GM18505 (cell line): Measurements from ENCODE around the gene SORBS1.
A peak's percentile ranks its signal among the peaks of the same experiment; 100 is the strongest.

Source experiments
- ATAC-seq: cut with Tn5 transposase; IDR thresholded peaks from one replicate; pipeline ENCODE4 v1.9.1; 2021; ENCODE audit not compliant: unreplicated experiment
- POLR2A ChIP-seq: IDR thresholded peaks from 4 replicates; pipeline ENCODE4 v1.6.1; 2011; ENCODE audit warnings: borderline replicate concordance; ENCODE audit not compliant: insufficient read depth, insufficient read length; ENCODE audit errors: extremely low read depth

SORBS1 gene

GRCh38 chr10:95440038-95440725 lies 121.0 kb downstream of the SORBS1 start:
- TF ChIP-seq POLR2A, result no peak
- no peak for ATAC-seq

GRCh38 chr10:95438781-95439180 lies 122.4 kb downstream of the SORBS1 start:
- ATAC-seq, result no peak

GRCh38 chr10:95437669-95438068 lies 123.5 kb downstream of the SORBS1 start:
- no peak for TF ChIP-seq POLR2A
- no peak for ATAC-seq

More at GRCh38 chr10:95438781-95439180, 122.4 kb downstream of the SORBS1 start:
- TF ChIP-seq POLR2A, result no peak

GRCh38 chr10:95435548-95436279 lies 125.5 kb downstream of the SORBS1 start:
- ATAC-seq, result no peak
- no peak for TF ChIP-seq POLR2A

GRCh38 chr10:95434583-95434982 lies 126.6 kb downstream of the SORBS1 start:
- no peak for TF ChIP-seq POLR2A
- no peak for ATAC-seq

- no peak for ATAC-seq
- no peak for TF ChIP-seq POLR2A
Measured at GRCh38 chr10:95431900-95432342, 129.2 kb downstream of the SORBS1 start.

- peak; percentile 68 for ATAC-seq
- TF ChIP-seq POLR2A, result no peak
Measured at GRCh38 chr10:95430231-95430951, 130.8 kb downstream of the SORBS1 start.

GRCh38 chr10:95429639-95430038 lies 131.5 kb downstream of the SORBS1 start:
- ATAC-seq, result no peak
- no peak for TF ChIP-seq POLR2A

GRCh38 chr10:95428701-95429100 lies 132.5 kb downstream of the SORBS1 start:
- no peak for TF ChIP-seq POLR2A
- ATAC-seq, result no peak

GRCh38 chr10:95426482-95426881 lies 134.7 kb downstream of the SORBS1 start:
- no peak for TF ChIP-seq POLR2A
- ATAC-seq, result no peak

- TF ChIP-seq POLR2A, result no peak
Measured at GRCh38 chr10:95425592-95426465, 135.3 kb downstream of the SORBS1 start.

GRCh38 chr10:95423164-95424005 lies 137.8 kb downstream of the SORBS1 start:
- peak; percentile 58 for ATAC-seq
- TF ChIP-seq POLR2A, result no peak

More at GRCh38 chr10:95425592-95426465, 135.3 kb downstream of the SORBS1 start:
- no peak for ATAC-seq
